Effector CD4-positive, alpha-beta T cell (primary cell): ENCODE data around the gene SPN.
"Not testable (repeated sequence)": the region's sequence is repeated elsewhere in the genome, so short reads cannot be mapped to it uniquely, and the experiment has no call there.

Source experiments
- DNase-seq: peaks from one replicate; pipeline ENCODE4 v3.0.0-alpha.2; 2020
- total RNA-seq: gene quantifications from one replicate; lab custom pipeline; 2026; lab: John Stamatoyannopoulos, UW

SPN gene, protein sequence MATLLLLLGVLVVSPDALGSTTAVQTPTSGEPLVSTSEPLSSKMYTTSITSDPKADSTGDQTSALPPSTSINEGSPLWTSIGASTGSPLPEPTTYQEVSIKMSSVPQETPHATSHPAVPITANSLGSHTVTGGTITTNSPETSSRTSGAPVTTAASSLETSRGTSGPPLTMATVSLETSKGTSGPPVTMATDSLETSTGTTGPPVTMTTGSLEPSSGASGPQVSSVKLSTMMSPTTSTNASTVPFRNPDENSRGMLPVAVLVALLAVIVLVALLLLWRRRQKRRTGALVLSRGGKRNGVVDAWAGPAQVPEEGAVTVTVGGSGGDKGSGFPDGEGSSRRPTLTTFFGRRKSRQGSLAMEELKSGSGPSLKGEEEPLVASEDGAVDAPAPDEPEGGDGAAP
- 201 reads per million, percentile 92 among the genes with 10 or more reads in this experiment for total RNA-seq

DNA sequence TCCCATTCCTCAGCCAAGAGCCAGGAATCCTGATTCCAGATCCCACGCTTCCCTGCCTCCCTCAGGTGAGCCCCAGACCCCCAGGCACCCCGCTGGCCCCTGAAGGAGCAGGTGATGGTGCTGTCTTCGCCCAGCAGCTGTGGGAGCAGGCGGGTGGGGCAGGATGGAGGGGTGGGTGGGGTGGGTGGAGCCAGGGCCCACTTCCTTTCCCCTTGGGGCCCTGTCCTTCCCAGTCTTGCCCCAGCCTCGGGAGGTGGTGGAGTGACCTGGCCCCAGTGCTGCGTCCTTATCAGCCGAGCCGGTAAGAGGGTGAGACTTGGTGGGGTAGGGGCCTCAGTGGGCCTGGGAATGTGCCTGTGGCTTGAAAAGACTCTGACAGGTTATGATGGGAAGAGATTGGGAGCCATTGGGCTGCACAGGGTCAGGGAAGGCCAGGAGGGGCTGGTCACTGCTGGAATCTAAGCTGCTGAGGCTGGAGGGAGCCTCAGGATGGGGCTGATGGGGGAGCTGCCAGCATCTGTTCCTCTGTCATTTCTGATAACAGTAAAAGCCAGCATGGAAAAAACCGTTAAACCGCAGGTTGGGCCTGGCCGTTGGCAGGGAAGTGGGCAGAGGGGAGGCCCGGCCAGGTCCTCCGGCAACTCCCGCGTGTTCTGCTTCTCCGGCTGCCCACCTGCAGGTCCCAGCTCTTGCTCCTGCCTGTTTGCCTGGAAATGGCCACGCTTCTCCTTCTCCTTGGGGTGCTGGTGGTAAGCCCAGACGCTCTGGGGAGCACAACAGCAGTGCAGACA lies at the start of gene SPN:
Gene SPN (plus strand): TSS at position 232 of the 791 bp plus-strand sequence. CDS start 482 bp downstream, at position 714.
- DNase-seq = peak; percentile 10

DNA sequence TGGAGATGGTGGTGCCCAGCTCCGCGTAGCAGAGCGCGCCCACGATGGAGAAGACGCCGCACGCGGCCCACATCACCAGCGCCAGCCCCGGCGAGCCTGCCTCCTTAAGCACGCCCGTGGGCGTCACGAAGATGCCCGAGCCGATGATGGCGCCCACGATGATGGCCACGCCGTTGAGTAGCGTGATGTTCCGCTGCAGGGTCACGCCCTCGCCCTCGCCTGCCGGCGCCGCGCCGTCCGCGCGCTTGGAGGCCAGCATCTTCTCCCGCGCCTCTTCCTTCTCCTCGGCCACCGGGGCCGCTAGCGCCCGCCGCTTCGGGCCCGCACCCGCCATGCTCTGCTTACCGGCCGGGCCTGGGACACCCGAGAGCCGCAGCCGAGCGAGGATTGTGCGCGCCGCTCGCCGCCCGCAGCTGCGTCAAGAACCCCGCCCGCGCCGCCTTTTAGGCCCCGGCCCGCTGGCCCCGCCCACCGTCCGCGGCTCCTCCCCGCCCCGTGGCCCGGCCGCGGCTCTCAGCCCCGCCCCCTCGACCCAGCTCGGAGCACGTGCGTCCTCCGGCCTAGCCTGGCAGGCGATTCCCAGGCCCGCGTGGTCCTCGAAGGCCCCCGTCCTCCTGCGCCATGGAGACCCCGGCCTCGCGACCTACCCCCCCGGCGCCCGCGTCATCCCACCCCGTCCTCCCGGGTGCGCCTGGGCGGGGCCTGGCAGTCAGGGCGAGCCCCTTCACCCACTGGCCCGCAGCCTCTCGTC lies 49.6 kb upstream of the SPN start:
- peak; percentile 80 for DNase-seq

DNA sequence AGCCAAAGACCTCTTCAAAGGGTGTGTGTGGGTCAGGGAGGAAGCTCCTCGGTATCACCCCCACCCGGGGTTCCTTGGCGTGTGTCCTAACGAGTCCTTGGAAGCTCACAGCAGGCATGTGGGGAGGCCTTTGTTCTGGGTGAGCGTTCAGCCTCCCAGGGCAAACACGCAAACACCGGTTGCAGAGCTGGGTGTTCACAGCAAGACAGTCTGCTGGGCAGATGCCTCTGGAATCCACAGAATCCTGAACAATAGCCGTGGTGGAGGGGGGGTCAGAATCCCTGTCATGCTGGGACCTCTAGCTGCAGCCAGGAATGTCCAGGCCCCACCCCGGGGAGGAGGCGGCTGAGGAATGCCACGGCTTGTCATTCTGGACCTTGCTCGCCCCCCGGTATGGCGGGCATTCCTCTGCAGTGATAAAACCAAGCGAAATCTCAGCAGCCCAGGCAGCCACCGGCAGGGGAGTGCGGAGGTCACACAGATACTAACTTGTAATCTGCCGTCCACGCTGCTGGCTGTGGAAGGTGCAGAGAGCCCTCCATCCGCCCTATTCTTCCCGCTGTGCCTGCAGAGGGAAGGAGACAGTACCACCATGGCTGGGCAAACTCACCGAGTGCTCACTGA lies 48.2 kb upstream of the SPN start:
- not testable (repeated sequence) for DNase-seq

DNA sequence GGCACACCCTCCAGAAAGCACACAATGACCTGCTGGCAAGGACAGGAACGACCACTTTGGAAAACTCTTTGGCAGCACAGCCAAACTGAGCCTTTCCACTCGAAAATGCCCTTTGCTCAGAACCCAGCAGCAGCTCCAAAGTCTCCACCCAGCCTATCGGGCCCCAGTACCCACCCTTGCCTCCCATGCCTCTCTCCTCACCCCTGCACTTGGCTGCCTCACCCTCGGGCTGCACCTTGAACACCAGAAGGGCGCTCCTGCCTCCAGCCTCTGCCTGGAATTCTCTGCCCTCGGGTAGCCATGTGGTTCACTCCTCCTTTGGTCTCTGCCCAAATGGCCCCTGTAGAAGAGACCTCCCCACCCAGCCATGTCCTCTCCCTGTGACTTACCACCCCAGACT lies 46.9 kb upstream of the SPN start:
- not testable (repeated sequence) for DNase-seq

DNA sequence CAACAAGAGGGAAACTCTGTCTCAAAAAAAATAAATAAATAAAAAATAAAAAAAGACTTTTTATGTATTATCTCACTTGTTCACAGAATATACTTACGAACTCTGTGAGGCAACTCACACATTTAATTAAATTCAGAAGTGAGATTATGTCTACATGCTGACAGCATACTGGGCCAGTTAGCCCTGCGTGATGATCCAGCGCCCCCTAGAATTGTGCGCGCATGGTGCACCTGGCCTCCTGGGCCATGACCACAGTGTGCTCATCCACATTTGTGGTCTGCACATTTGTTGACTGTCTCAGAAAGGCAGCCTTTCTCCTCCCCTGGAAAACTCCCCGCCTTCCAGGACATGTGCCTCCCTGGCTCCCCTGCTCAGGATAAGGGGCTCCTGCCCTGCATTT lies 42.5 kb upstream of the SPN start:
- not testable (repeated sequence) for DNase-seq

DNA sequence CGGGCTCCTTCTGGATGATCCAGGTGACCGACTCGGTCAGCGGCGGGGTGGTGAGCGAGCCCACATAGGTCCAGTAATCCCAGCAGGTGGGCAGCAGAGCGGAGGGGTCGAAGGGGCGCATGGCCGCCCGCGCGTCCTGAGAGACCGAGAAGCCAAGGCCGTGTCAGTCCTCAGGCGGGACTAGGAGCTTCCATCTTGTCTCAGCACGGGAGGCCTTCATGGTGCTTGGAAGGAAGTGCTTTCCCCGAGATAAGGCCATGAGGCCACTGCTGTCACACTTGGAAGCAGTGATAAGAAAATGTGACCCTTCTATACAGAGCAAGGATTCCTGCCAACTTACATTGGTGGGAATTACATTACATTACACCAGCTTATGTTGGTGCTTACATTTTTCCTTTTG lies 40.3 kb upstream of the SPN start:
- DNase-seq = not testable (repeated sequence)

DNA sequence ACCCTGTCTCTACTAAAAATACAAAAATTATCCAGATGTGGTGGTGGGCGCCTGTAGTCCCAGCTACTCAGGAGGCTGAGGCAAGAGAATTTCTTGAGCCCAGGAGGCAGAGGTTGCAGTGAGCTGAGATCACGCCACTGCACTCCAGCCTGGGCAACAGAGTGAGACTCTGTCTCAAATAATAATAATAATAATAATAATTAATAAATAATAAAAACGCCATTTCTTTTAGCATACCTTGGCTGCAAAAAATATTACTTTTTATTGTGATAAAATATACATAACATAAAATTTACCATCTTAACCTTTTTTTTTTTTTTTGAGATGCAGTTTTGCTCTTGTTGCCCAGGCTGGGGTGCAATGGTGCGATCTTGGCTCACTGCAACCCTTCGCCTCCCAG lies 39.8 kb upstream of the SPN start:
- not testable (repeated sequence) for DNase-seq

DNA sequence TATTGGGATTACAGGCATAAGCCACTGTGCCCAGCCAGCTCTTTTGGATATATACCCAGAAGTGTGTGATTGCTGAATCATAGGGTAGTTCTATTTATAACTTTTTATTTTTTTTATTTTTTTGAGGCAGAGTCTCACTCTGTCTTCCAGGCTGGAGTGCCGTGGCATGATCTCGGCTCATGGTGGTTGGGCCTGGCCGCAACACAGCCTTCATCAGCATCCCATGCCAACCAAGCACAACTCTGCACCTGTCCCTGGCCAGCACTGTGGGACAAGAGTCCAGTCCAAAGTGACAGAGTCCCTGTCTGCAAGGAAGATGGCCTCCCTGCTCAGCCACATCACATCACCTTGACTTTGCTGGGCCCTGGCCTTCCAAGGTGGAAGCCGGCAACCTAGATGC lies 37.9 kb upstream of the SPN start:
- not testable (repeated sequence) for DNase-seq

DNA sequence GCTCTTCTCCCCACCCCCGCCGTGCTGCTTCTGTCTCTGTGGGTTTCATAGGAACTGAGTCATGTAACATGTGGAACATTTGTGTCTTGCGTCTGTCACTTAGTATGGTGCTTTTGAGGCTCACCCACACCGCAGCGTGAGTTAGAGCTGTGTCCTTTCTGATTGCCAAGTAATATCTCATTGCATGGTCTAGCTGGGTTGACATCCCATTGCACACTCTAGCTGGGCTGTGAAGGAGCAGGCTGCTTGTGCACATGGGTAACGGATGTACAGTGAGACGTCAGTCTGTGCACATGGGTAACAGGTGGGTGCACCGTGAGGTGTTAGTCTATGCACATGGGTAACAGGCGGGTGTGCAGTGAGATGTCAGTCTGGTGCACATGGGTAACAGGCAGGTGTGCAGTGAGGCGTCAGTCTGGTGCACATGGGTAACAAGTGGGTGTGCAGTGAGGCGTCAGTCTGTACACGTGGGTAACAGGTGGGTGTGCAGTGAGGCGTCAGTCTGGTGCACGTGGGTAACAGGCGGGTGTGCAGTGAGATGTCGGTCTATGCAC lies 36.2 kb upstream of the SPN start:
- DNase-seq = peak; percentile 22

DNA sequence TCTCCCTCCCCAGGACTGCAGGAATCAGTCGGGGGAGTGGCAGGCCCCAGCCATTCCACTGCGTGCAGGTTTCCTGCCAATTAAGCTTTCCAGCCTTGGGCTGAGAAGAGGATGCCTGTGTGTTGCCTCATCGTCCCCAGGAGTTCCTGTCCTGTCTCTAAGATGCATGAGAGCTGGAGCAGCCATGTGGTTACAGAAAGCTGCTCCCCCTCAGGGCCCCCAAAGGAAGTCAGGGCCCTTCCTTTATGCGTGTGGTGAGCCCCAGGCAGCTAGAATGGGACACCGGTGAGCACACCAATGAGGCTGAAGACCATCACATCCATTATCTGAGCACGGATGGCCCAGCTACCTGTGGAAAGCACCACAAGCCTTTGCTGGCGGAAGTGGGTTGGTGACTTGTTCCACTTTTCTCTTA lies 35.4 kb upstream of the SPN start:
- not testable (repeated sequence) for DNase-seq

DNA sequence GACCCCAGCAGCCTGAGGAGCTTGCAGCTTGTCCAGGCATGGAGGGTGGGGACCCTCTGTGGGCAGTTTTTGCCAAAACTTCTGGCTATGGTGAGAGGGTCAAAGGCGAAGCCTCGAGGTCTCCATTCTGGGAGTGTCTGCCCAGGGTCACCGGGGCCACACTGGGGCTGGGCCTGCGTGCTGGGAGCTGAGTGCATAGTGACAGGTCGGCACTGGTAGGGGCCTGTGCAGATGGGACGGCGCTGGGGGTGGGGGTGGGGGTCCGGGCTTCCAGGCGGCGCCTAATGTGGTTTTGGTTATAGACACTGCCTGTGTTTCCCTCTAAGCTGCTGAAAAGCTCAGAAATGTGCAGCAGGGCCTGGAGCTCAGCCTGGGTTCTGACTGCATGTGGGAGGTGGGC lies 34.3 kb upstream of the SPN start:
- DNase-seq = not testable (repeated sequence)

DNA sequence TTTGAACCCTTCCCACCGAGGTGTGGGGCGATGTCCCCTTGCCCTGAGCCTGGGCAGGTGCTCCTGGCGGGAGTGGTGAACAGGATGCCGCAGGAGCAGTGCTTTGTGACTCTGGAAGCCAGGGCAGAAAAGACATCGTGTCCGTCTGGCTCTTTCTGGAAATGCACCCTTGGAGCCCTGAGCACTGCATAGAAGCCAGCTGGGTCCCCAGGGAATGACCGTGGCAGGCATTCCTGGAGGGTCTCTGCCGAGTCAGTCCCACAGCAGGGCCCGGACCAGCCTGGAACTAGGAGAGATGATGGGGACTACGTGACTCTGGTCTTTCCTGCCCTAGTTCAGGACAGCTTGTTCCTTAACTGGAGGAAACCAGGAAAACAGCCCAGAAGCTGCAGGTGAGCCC lies 33.7 kb upstream of the SPN start:
- DNase-seq = not testable (repeated sequence)

DNA sequence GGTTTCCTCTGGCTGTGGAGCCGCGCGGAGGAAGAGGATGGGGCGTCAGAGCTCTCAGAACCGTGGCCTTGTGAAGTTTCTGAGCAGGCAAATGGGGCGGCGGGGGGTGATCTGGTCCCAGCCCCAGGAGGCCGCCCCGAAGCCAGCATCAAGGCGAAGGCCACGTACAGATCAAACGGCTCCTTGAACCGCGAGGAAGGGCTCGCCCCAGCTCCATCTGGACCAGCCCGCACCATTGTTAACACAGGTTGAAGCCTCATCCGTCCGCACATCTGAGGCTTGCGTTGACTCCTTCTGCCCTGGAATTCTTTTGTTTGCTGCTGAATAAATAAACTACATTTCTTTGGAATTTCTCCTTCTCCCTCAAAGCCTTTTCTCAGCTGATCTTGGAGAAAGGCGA lies 31.4 kb upstream of the SPN start:
- not testable (repeated sequence) for DNase-seq

DNA sequence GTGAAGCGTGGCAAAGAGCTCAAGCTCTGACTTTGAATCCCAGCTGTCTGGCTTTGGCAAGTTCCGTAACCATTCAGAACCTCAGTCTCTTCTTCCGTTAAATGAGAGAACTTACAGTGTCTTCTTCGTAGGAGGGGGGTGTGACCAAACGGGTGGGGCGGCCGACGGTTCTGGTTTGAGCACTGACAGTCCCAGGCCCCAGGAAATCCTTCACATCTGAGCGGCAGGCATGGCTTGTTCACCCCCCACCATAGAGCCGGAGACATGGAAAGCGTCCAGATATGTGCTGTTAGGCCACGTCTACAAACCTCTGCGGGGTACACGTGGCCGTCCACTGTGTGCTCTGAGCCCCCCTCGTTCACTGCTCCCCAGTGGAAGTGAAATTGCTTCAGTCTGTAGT lies 27.1 kb upstream of the SPN start:
- DNase-seq = not testable (repeated sequence)

DNA sequence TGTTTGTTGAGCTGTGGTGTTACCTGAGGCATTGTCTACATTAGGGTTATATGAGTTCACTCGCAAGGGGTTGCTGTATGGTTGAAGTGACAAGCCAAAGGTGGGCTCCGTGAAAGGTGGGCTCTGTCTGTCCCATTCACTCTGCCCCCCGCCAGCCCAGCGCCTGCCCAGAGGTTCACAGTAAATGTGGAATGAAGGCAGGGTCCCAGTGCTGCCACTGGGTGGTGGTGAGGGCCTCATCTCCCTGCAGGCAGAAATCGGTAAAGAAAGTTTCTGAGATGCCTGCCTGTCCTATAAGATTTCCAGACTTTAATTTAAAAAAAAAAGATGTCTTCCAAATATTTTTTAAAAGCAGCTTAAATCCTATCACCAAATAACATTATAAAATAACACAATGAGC lies 26.7 kb upstream of the SPN start:
- not testable (repeated sequence) for DNase-seq

DNA sequence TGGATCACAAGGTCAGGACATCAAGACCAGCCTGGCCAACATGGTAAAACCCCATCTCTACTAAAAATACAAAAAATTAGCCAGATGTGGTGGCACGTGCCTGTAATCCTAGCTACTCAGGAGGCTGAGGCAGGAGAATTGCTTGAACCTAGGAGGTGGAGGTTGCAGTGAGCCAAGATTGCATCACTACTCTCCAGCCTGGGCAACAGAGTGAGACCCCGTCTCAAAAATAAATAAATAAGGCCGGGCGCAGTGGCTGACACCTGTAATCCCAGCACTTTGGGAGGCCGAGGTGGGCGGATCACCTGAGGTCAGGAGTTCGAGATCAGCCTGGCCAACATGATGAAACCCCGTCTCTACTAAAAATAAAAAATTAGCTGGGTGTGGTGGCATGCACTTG lies 24.3 kb upstream of the SPN start:
- not testable (repeated sequence) for DNase-seq

DNA sequence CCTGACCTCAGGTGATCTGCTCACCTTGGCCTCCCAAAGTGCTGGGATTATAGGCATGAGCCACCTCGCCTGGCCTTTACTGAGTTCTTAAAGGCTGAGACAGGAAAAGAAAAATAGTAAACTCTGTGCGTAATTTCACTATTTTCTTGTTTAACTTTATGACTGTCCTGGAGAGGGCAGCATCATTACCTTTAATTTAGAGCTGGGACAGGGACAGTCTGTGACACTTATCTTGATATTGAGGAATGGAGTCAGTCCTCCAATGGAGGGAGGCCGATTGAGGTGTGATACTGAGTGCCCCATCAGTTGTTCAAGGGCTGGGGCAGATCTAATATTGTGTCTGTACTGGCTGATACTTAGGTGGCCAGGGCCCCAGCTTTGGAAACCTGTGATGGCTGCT lies 21.5 kb upstream of the SPN start:
- DNase-seq = no peak

DNA sequence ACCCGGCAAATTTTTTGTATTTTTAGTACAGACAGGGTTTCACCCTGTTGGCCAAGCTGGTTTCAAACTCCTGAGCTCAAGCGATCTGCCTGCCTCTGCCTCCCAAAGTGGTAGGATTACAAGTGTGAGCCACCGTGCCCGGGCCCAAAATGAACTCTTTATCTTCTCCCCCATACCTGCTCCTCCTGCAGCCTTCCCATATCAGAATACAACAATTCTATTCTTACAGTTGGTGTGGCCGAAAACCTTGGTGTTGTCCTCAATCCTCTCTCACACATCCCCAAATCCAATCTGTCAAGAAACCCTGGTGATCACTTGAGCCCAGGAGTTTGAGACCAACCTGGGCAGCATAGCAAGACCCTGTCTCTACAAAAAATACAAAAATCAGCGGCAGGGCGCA lies 19.5 kb upstream of the SPN start:
- no peak for DNase-seq

DNA sequence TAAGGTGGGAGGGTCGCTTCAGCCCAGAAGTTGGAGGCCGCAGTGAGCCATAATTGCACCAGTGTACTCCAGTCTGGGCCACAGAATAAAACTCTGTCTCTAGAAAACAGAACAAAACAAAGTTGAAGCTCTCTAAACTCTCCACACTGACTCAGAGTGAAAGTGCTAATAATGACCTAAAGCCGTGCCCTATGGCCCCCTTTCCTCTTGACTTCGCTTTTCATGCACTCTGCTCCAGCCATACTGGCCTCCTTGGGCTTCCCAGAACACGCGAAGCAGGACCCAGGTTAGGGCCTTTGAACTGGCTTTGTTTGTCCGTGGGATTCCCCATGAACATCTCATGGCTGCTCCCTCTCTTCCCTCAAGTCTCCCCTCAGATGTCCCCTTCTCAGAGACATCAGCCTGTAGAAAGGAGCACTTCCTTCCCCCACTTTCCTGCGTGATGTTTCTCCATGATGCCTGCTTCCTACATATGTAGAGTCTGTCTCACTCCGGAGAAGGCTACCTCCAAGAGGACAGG lies 18.6 kb upstream of the SPN start:
- DNase-seq = no peak

DNA sequence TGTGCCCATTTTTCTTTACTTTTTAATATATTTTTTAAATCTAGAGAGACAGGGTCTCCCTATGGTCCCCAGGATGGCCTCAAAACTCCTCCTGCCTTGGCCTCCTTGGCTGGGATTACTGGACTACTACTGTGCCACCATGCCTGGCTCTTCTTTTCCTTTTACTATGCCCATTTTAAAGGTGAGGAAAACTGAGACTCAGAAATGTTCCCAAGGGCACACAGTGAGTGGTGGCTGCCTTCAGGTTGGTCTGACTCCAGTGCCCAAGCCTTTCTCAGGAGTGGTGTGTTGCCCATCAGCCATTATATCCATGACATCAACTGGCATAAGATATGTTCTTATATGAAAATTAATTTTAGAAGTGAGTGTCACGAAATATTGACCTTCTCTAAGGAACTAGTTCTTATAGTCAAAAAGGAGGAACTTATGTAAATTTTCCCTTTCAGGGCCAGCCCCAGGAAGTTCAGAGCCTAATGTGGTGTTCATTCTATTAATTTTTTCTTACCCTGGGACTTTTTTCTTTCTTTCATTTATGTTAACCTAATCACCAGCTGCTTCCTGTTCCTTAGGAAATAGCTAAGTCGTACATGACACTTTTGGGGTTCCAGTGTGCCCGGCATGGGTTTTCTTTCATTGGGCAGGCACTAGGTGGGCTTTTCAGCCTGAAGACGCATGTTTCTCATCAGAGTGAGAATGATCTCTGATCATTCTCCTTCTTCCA lies 17.9 kb upstream of the SPN start:
- no peak for DNase-seq

DNA sequence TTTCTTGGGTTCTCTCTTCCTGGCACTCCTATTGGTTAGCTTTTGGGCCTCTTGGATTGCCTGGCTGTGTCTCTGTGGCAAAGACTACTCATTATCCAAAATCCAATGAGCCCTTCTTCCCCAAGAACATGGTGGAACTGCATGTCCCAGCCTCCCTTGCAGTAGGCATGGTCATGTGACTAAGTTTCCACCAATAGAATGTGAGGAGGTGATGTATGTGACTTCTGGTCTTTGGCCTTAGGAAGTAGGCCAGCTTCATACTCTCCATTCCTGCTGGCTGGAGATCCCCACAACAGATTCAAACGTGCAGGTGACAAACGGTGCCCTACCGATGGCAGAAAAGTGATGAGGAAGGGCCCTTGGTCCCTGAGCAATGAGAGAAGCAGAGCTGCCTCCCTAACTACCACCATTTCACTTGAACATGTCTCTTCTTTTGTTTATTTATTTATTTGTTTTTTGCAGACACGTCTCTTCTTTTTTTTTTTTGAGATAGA lies 17.3 kb upstream of the SPN start:
- no peak for DNase-seq
